Measurements from ENCODE around the gene UBE2D4. TPM values are rescaled to one million over a fixed set of nuclear protein-coding genes. Genes with fewer than 3 reads are reported as not detected.
"Not testable (repeated sequence)": the region's sequence is repeated elsewhere in the genome, so short reads cannot be mapped to it uniquely, and the experiment has no call there.

Gene UBE2D4
- total RNA-seq, 1 donor from 2014 or later, result 27.4 TPM

DNA sequence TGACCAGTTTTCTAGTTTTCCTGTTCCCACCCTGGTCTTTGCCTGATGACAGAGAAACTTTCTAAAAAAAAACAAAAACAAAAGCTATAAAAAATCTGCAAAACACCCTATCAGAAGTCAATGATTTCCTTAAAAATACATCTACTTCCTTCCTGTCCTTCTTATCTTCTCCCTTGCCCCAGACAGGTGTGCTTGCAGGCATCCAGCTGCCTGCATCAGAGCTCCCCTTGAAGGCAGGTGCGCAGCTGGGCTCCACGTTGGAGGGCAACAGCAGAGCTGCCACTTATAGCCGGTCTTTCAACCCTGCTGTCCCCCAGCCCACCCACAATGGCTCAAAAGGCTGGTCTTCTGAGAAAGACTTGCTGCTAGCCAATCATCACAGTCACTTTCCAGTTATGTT is 29.8 kb downstream of the UBE2D4 start:
- Histone ChIP-seq H3K36me3 (ENCODE audit: control insufficient read depth, insufficient read depth, low read length) (no peaks in the 10 kb centered on the region), H3K4me3 (ENCODE audit: low read depth, low read length) (no peak overlapping the region), H3K27me3 (ENCODE audit: control insufficient read depth, insufficient read depth, low read length) (no peaks in the 10 kb centered on the region)
- DNase-seq (ENCODE audit: low read depth), result no peak
- TF ChIP-seq CTCF (IDR thresholded peaks at IDR 0.05; ENCODE audit: insufficient read depth, low read length, poor library complexity, severe bottlenecking), result no peak

GRCh38 chr7:43960933-43961332 is 34.7 kb downstream of the UBE2D4 start:
- TF ChIP-seq CTCF (IDR thresholded peaks at IDR 0.05; ENCODE audit: insufficient read depth, low read length, poor library complexity, severe bottlenecking), result no peak
- Histone ChIP-seq H3K36me3 (ENCODE audit: control insufficient read depth, insufficient read depth, low read length) (no peaks in the 10 kb centered on the region), H3K4me3 (ENCODE audit: low read depth, low read length) (no peak overlapping the region), H3K27me3 (ENCODE audit: control insufficient read depth, insufficient read depth, low read length) (no peaks in the 10 kb centered on the region)
- no peak for DNase-seq (ENCODE audit: low read depth)

GRCh38 chr7:43966392-43966791 is 40.2 kb downstream of the UBE2D4 start:
- H3K4me3 ChIP-seq (ENCODE audit: low read depth, low read length); H3K27me3 ChIP-seq (ENCODE audit: control insufficient read depth, insufficient read depth, low read length); DNase-seq (ENCODE audit: low read depth); H3K36me3 ChIP-seq (ENCODE audit: control insufficient read depth, insufficient read depth, low read length): not testable (repeated sequence)

DNA sequence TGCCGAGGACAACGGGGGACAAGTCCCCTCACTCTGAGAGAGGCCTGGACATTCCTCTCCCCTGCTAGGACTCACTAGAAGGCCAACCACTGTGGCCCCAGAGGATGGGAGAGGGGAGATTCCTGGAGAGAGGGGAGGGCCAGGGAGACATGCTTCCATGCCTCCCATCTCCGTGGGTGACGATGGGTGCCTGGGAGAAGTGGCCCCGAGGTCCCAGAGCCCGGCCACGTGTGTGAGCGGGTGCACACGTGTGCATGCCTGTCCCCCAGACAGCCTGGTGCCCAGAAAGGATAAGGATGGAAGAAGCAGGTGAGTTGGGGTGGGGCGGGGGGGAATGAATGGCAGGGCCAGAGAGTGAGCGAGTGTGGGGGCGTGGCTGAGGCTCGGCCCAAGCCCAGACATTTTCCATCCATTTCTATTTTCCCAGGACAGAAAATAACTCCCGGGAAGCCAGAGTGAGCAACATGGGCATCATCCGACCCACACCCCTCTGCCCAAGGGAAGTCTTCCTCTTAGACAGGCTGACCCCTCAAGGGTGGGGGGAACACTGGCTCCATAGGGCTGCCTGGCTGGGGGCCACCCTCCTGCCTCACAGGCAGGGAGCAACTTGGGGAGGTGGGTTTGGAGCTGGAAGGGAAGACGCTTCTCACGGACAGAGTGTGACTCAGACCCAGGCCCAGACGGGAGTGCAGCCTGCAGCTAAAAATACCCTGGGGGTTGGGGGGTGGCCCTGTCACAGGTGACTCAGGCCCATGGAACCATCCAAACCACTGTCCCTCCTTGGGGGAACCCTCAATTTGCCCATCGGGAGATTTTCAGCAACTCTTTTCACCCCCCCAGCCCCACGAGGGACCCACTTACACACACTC is 42.2 kb downstream of the UBE2D4 start:
- H3K4me3 ChIP-seq (ENCODE audit: low read depth, low read length); DNase-seq (ENCODE audit: low read depth); H3K36me3 ChIP-seq (ENCODE audit: control insufficient read depth, insufficient read depth, low read length); H3K27me3 ChIP-seq (ENCODE audit: control insufficient read depth, insufficient read depth, low read length): not testable (repeated sequence)

- H3K36me3 ChIP-seq (ENCODE audit: control insufficient read depth, insufficient read depth, low read length); DNase-seq (ENCODE audit: low read depth); H3K4me3 ChIP-seq (ENCODE audit: low read depth, low read length); H3K27me3 ChIP-seq (ENCODE audit: control insufficient read depth, insufficient read depth, low read length): not testable (repeated sequence)
Measured at GRCh38 chr7:43969586-43969985, 43.4 kb downstream of the UBE2D4 start.

DNA sequence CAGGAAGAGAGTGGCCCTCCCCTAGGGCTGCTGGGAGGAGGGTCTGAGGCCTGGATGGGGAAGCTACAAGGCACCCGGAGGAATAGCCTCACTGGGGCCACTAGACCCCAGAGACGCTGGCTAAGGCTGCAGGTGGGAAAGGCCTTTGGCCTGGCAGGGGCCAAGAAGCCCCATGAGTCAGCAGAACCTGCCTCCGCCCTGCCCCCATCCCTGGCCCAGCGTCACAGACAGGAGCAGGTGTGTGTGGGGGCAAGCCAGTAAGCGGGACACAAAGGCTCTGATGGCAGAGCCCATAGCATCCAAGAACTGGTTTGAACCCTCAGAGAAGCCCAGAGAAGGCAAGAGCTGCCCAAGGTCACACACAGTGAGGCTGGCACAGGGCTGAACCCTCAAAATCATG is 44.5 kb downstream of the UBE2D4 start:
- not testable (repeated sequence) for DNase-seq (ENCODE audit: low read depth); H3K36me3 ChIP-seq (ENCODE audit: control insufficient read depth, insufficient read depth, low read length); H3K27me3 ChIP-seq (ENCODE audit: control insufficient read depth, insufficient read depth, low read length)

GRCh38 chr7:43974033-43974573 is 47.9 kb downstream of the UBE2D4 start:
- DNase-seq (ENCODE audit: low read depth); H3K4me3 ChIP-seq (ENCODE audit: low read depth, low read length); H3K27me3 ChIP-seq (ENCODE audit: control insufficient read depth, insufficient read depth, low read length); H3K36me3 ChIP-seq (ENCODE audit: control insufficient read depth, insufficient read depth, low read length): not testable (repeated sequence)

More for the DNA sequence above, 44.5 kb downstream of the UBE2D4 start:
- H3K4me3 ChIP-seq (ENCODE audit: low read depth, low read length), result not testable (repeated sequence)

DNA sequence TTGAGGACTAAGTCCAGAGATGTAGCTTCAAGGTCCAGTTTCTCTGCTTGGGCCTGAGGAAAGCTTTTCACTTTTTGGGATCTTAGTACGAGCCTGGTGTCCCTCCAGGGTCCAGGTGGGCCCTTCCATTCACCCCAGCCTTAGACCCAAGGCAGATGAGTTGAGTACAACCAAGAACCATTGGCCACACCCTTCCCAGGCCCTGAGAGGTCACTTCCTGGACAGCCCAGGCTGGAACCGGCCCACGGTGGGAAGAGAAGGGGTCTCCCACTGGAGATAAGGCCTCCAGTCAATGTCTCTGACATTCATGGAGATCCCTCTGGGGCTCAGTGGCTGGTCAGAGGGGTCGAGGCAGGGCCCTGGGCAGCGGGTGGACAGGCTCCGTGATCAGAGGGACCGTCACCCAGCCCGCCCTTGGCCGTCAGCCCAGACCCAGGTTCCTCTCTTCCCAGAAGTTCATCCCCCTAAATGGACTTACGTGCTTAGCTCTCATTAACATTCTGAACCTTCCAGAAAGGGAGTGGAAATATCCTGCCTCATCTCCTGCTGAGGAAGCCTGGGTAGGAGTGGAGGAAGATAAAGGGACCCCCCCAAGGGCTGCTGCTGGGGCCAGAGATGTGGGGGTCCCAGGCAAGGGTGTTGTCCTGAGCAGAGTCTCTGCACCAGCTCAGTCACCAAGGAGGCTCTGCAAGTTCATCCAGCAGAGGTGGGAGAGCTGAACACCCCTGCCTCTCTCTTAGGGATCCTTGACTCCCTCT is 48.7 kb downstream of the UBE2D4 start:
- not testable (repeated sequence) for H3K27me3 ChIP-seq (ENCODE audit: control insufficient read depth, insufficient read depth, low read length); DNase-seq (ENCODE audit: low read depth); H3K4me3 ChIP-seq (ENCODE audit: low read depth, low read length); H3K36me3 ChIP-seq (ENCODE audit: control insufficient read depth, insufficient read depth, low read length)
